Heart right ventricle (tissue), 16 donors: ENCODE measurements around the gene MTMR4. TPM values are rescaled to one million over a fixed set of nuclear protein-coding genes. Genes with fewer than 3 reads are reported as not detected.

Experiments used
- ATAC-seq, 8 donors: fragments of 200-7000 bp; cut with Tn5 transposase; one replicate each; pipeline ENCODE4 v1.9.1; 2020; ENCODE audit warnings: mild to moderate bottlenecking in 8 of 8, moderate library complexity in 8 of 8, moderate number of reproducible peaks in 1 of 8
- DNase-seq, 2 donors: peaks; one replicate each; pipeline ENCODE4 v3.0.0-alpha.2; 2020
- H3K27ac ChIP-seq, 10 donors: fragments of 200-600 bp; sonication (generic) in 2 of 10; one replicate each; pipeline versions ENCODE4 v1.5.0 to v1.8.0; 2020 to 2022; ENCODE audit warnings: mild to moderate bottlenecking in 3 of 10
- H3K27me3 ChIP-seq, 7 donors: fragments of 200-600 bp; one replicate each; pipeline ENCODE4 v1.8.0; 2021 to 2022; ENCODE audit warnings: mild to moderate bottlenecking in 2 of 7
- H3K36me3 ChIP-seq, 9 donors: fragments of 200-600 bp; sonication (generic) in 1 of 9; one replicate each; pipeline versions ENCODE4 v1.5.0 to v1.8.0; 2020 to 2022; ENCODE audit warnings: mild to moderate bottlenecking in 2 of 9
- H3K4me1 ChIP-seq, 9 donors: fragments of 200-600 bp; sonication (generic) in 1 of 9; one replicate each; pipeline versions ENCODE4 v1.5.0 to v1.8.0; 2020 to 2022; ENCODE audit warnings: mild to moderate bottlenecking in 4 of 9
- H3K4me3 ChIP-seq, 10 donors: fragments of 200-600 bp; sonication (generic) in 2 of 10; one replicate each; pipeline versions ENCODE4 v1.5.0 to v1.8.0; 2020 to 2022; ENCODE audit warnings: mild to moderate bottlenecking in 7 of 10, moderate library complexity in 2 of 10
- H3K9me3 ChIP-seq, 11 donors: fragments of 200-600 bp in 10 of 11; sonication (generic) in 2 of 11; one replicate each; pipeline versions ENCODE4 v1.5.0 to v1.8.0; 2013 to 2022; ENCODE audit warnings: mild to moderate bottlenecking in 2 of 11, control low read depth in 1 of 11, moderate library complexity in 1 of 11
- WGBS, 2 donors: extraction: QIAGEN DNeasy Blood & Tissue Kit; methylation state at CpG; one replicate each; pipeline ENCODE4 v1.1.7; 2013; ENCODE audit warnings: inconsistent platforms in 1 of 2; 5-methylcytosine and 5-hydroxymethylcytosine counted together
- intact Hi-C, 10 donors: fragments of 100-400 bp; cut with DNase I; formaldehyde crosslinking; loops; one replicate each; pipeline versions ENCODE4 v1.11.1 to v1.14.2; 2022
- polyA plus RNA-seq, 2 donors: library from polyadenylated mRNA; stranded (reverse); fragments of 200-250 nt; gene quantifications; one replicate each; pipeline ENCODE4 v1.2.3, GENCODE V29; 2013
- total RNA-seq, 10 donors: library from RNA; stranded (reverse); fragmentation: NEBNext Ultra II Directional in 3 of 10; extraction: Animal tissue kit (Norgen Biotek cat#: 25700) in 3 of 10; gene quantifications; one replicate each; pipeline versions ENCODE4 v1.2.1 to v1.2.4, GENCODE V29; 2021 to 2023
- TF ChIP-seq, protein P1 (sequence below), 9 donors: fragments of 200-600 bp; sonication (generic) in 2 of 9; IDR thresholded peaks; one replicate each; pipeline versions ENCODE4 v1.5.0 to v1.8.0; 2021 to 2022; ENCODE audit warnings: antibody characterized with exemption in 9 of 9, mild to moderate bottlenecking in 5 of 9, moderate library complexity in 1 of 9
- donor health status: Arrhythmogenic right ventricular cardiomyopathy.
- donor health status: ischemic (EF 13 %, LVEDD 7.1; RV severe dilation, severe dysfunction).
- donor health status: healthy with polysubstance abuse.
- donor health status: DM: no; HTN: yes; CAD: no.
- donor health status: DM: no; HTN: no; CAD: no.
- donor health status: ischemic (EF 25% LVEDD 6.9; RV normal size, moderate dysfunction).
- donor health status: ischemic (EF 25% LVEDD 5.7; RV mildly dilated, moderate dysfunction).
- donor health status: healthy.
- donor health status: DM: yes; HTN: yes; CAD: no.
- donor health status: Ischemic cardiomyopathy.
- donor health status: ischemic (EF 35%, LVEDD 5.7; RV mildly dilated, moderate dysfunction).
- donor health status: nonischemic (EF 11% LVEDD 7.7; RV severe dilation, severe dysfunction).
- donor health status: DM: yes; HTN: yes; CAD: no.
- donor health status: PGD.
- donor health status: ischemic (EF 29% LVEDD 5.4; RV normal size, mild dysfunction).
- donor health status: nonischemic (EF 23%, LVEDD 6.1; RV moderate dilation, normal function).

The MTMR4 gene
- total and polyA plus RNA-seq, 12 donors, result 8.5 to 26.6 (median 15.7) TPM

GRCh38 chr17:58493506-58493905 is 20.9 kb downstream of the MTMR4 start:
- no peaks in the 10 kb centered on the region for H3K9me3 ChIP-seq
- DNase-seq (no peak), ATAC-seq (no peak)
- H3K4me3 ChIP-seq, result no peak overlapping the region
- peaks cover 14 to 99% (median 69%) of the 10 kb centered on the region in 9 donors for H3K36me3 ChIP-seq
- TF ChIP-seq, protein P1, sequence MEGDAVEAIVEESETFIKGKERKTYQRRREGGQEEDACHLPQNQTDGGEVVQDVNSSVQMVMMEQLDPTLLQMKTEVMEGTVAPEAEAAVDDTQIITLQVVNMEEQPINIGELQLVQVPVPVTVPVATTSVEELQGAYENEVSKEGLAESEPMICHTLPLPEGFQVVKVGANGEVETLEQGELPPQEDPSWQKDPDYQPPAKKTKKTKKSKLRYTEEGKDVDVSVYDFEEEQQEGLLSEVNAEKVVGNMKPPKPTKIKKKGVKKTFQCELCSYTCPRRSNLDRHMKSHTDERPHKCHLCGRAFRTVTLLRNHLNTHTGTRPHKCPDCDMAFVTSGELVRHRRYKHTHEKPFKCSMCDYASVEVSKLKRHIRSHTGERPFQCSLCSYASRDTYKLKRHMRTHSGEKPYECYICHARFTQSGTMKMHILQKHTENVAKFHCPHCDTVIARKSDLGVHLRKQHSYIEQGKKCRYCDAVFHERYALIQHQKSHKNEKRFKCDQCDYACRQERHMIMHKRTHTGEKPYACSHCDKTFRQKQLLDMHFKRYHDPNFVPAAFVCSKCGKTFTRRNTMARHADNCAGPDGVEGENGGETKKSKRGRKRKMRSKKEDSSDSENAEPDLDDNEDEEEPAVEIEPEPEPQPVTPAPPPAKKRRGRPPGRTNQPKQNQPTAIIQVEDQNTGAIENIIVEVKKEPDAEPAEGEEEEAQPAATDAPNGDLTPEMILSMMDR (IDR thresholded peaks at IDR 0.05), result no peak
- intact Hi-C loops, result no loop called here
- 90 to 94% methylated on average over 4 of the region's 4 CpGs for WGBS, 2 donors
- H3K4me1 ChIP-seq, result peaks cover 0 to 7% (median 0%) of the 10 kb centered on the region in 9 donors
- no peaks in the 10 kb centered on the region for H3K27me3 ChIP-seq
- no peak overlapping the region for H3K27ac ChIP-seq

DNA sequence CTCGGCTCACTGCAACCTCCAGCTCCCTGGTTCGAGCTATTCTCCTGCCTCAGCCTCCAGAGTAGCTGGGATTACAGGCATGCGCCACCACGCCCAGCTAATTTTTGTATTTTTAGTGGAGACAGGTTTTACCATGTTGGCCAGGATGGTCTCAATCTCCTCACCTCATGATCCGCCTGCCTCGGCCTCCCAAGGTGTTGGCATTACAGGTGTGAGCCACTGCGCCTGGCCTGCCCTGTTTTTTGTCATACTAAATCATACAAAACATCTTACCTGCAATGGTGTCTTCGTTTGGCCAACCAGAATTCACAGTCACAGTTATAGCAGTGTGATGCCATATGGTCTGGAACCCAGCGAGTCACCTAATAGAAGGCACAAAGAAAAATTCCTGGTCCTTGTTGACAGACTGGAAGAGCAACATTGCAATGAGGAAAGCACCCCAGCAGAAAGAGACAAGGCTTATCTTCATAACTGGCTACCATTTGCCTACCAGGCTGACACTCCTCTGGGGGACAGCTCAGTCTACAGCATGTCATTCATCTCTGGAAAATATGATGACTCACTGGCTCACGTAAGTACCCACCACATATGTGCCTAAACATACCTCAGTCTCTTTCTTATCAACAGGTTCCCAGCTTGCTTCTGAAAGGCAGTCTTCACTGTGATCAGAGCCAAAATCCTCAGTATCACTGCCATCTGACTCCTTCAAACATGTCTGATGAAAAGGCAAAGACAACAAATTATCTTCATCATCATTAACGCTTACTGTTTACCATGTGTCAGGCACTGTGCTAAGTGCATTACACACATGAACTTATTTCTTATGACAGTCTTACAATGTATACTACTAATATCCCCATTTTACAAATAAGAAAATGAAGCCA is 22.0 kb downstream of the MTMR4 start:
- TF ChIP-seq, protein P1 (IDR thresholded peaks at IDR 0.05), result no peak
- Histone ChIP-seq H3K36me3 (peaks cover 14 to 99% (median 62%) of the 10 kb centered on the region in 9 donors), H3K4me3 (no peak overlapping the region), H3K4me1 (peaks cover 0 to 7% (median 0%) of the 10 kb centered on the region in 9 donors), H3K27ac (no peak overlapping the region), H3K27me3 (no peaks in the 10 kb centered on the region), H3K9me3 (no peaks in the 10 kb centered on the region)
- no peak for DNase-seq
- ATAC-seq, result peak in 1 of 8 donors; percentile 42
- WGBS, 2 donors, result 93 to 95% methylated on average over 11 of the region's 11 CpGs
- intact Hi-C loops, result no loop called here

DNA sequence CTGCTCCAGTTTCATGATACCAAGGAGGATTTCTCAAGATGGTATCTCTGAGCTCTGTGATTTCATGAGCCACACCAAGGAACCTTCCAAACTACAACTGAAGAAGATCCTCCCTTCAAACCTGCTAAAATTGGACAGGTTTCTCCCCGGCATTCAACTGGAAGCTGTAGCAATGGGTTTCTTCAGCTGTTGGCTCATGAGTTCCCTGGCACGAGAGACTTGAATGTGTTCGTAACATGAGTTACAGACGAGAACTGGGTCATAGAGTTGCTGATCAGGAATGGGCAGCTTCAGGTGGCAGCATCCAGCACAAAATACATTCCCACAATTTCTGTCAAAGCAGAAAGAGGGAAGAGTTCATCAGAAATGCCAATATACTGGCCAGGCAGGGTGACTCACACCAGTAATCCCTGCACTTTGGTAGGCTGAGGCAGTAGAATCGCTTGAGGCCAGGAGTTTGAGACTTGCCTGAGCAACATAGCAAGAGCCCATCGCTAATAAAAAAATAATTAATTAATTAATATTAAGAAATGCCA is 22.9 kb downstream of the MTMR4 start:
- intact Hi-C loops, result no loop called here
- H3K9me3 ChIP-seq, result no peaks in the 10 kb centered on the region
- no peak overlapping the region for H3K27ac ChIP-seq
- DNase-seq (no peak), ATAC-seq (no peak)
- 94 to 97% methylated on average over 6 of the region's 6 CpGs for whole genome bisulfite sequencing, 2 donors
- TF ChIP-seq, protein P1 (IDR thresholded peaks at IDR 0.05), result no peak
- H3K4me3 ChIP-seq, result no peak overlapping the region
- peaks cover 14 to 98% (median 60%) of the 10 kb centered on the region in 9 donors for H3K36me3 ChIP-seq
- peaks cover 0 to 7% (median 0%) of the 10 kb centered on the region in 9 donors for H3K4me1 ChIP-seq
- H3K27me3 ChIP-seq, result no peaks in the 10 kb centered on the region

DNA sequence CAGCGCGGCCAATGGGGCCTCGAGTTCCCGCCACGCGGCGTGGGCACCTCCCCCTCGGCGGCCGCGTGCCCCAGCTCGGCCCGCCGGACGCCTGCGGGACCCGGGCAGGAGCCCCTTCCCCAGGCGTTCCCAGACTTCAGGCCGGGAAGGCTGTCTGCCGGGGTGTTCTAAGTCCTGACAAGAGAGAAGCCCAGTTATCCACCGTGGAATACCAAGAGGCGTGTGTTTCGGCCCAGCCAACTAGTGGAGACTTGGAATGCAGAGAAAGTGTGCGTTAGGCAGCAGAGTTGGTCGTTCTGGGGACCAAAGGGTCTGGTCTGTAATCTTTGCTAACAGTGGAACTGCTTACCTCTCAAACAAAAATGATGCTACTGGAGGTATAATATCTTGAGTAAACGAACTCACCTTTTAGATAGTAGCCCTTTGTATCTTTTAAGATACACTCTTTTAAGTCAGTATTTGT is 26.0 kb downstream of the MTMR4 start:
- WGBS, 2 donors, result 83 to 84% methylated on average over 26 of the region's 26 CpGs
- no peak for ATAC-seq

More for the DNA sequence above, 26.0 kb downstream of the MTMR4 start:
- Histone ChIP-seq H3K4me1 (peaks cover 0 to 7% (median 0%) of the 10 kb centered on the region in 9 donors), H3K36me3 (peaks cover 4 to 68% (median 35%) of the 10 kb centered on the region in 9 donors), H3K27ac (no peak overlapping the region), H3K9me3 (no peaks in the 10 kb centered on the region), H3K27me3 (no peaks in the 10 kb centered on the region), H3K4me3 (no peak overlapping the region)
- TF ChIP-seq, protein P1 (IDR thresholded peaks at IDR 0.05), result no peak
- DNase-seq, result no peak
- intact Hi-C loops, result no loop called here
